GM12878 (cell line): ENCODE results near the gene DIP2C. TPM values are rescaled to one million over a fixed set of nuclear protein-coding genes. Genes with fewer than 3 reads are reported as not detected.

Experiments used
- ATAC-seq: fragments of 200-7000 bp; cut with Tn5 transposase; 3 replicates; pipeline ENCODE4 v1.9.1; 2020; ENCODE audit warnings: mild to moderate bottlenecking, moderate library complexity
- BruUV-seq: library from RNA; stranded (reverse); fragments of 400-500 nt; replicated peaks from 2 replicates; lab custom pipeline; 2021; lab: Mats Ljungman, UMichigan
- CTCF ChIA-PET: fragments of 300-600 bp; sonication (Branson Sonifier 250); formaldehyde crosslinking; extraction: SDS; loops from one replicate; lab custom pipeline; 2021; ENCODE audit warnings: inconsistent platforms; lab: Yijun Ruan, JAX
- POLR2A ChIA-PET: fragments of 350-600 bp; formaldehyde crosslinking; extraction: SDS; loops from one replicate; lab custom pipeline; 2021; ENCODE audit warnings: inconsistent platforms; lab: Charles Lee
- RAD21 ChIA-PET: fragments of 300-600 bp; sonication (Branson Sonifier 250); formaldehyde crosslinking; loops from one replicate; lab custom pipeline; 2023; ENCODE audit warnings: antibody characterized with exemption; ENCODE audit not compliant: unreplicated experiment; lab: Charles Lee
- SMC1A ChIA-PET: fragments of 300-600 bp; sonication (Branson Sonifier 250); formaldehyde crosslinking; loops from one replicate; lab custom pipeline; 2023; ENCODE audit not compliant: unreplicated experiment, uncharacterized antibody; lab: Charles Lee
- DNase-seq: peaks from one replicate; pipeline ENCODE4 v3.0.0-alpha.2; 2011; ENCODE audit warnings: low read depth, low spot score
- FAIRE-seq: peaks from 3 replicates; lab custom pipeline; 2011; peaks lifted over from hg19 to GRCh38; lab: Jason Lieb, UNC
- H2AFZ ChIP-seq: 2 replicates; pipeline ENCODE4 v1.6.0; 2011; ENCODE audit warnings: low read depth, low read length, control low read depth; ENCODE audit not compliant: control insufficient read depth
- H3K27ac ChIP-seq: 2 replicates; pipeline ENCODE4 v1.5.1; 2011; ENCODE audit warnings: control low read depth; ENCODE audit not compliant: control insufficient read depth, insufficient read depth
- H3K27me3 ChIP-seq, 2 experiments: replicated peaks in 1 of 2; 2 replicates each; pipeline versions ENCODE4 v1.6.0 to v1.6.1; 2011; ENCODE audit warnings: low read length in 1 of 2; ENCODE audit not compliant: control insufficient read depth in 2 of 2, insufficient read depth in 2 of 2
- H3K36me3 ChIP-seq, 2 experiments: 2 replicates each; pipeline ENCODE4 v1.5.1; 2011; ENCODE audit warnings: low read length in 1 of 2; ENCODE audit not compliant: control insufficient read depth in 2 of 2, insufficient read depth in 2 of 2
- H3K4me1 ChIP-seq: 2 replicates; pipeline ENCODE4 v1.6.1; 2011; ENCODE audit warnings: mild to moderate bottlenecking, low read length, moderate library complexity, mixed read lengths; ENCODE audit not compliant: control insufficient read depth, insufficient read depth
- H3K4me2 ChIP-seq: 2 replicates; pipeline ENCODE4 v1.6.0; 2011; ENCODE audit warnings: control low read depth; ENCODE audit not compliant: control insufficient read depth, insufficient read depth
- H3K4me3 ChIP-seq: fragments of 200-600 bp; sonication (generic); 2 replicates; pipeline ENCODE4 v1.5.1; 2016
- H3K79me2 ChIP-seq: 2 replicates; pipeline ENCODE4 v1.6.0; 2011; ENCODE audit warnings: low read length; ENCODE audit not compliant: control insufficient read depth, insufficient read depth
- H3K9ac ChIP-seq: 2 replicates; pipeline ENCODE4 v1.8.0; 2011; ENCODE audit warnings: low read length, control low read depth, mixed read lengths; ENCODE audit not compliant: control insufficient read depth, insufficient read depth
- H3K9me3 ChIP-seq: replicated peaks from 3 replicates; pipeline ENCODE4 v1.5.1; 2011; ENCODE audit warnings: mild to moderate bottlenecking, low read length; ENCODE audit not compliant: control insufficient read depth, insufficient read depth
- H4K20me1 ChIP-seq: 2 replicates; pipeline ENCODE4 v1.6.0; 2011; ENCODE audit not compliant: control insufficient read depth, insufficient read depth
- ASH2L ChIP-seq: fragments of 300-600, 200-600 bp; sonication (generic); IDR thresholded peaks from 2 replicates; pipeline ENCODE4 v1.6.1; 2017; ENCODE audit warnings: low read depth, mild to moderate bottlenecking, borderline replicate concordance
- CBX3 ChIP-seq: fragments of 200-600 bp; sonication (generic); IDR thresholded peaks from 2 replicates; pipeline ENCODE4 v1.6.1; 2016; ENCODE audit warnings: low read depth, borderline replicate concordance
- MYB ChIP-seq: fragments of 150-350 bp; IDR thresholded peaks from 2 replicates; pipeline ENCODE4 v1.6.1; 2014; ENCODE audit warnings: mild to moderate bottlenecking, low read depth, low read length, borderline replicate concordance
- NBN ChIP-seq: fragments of 450-650 bp; IDR thresholded peaks from 2 replicates; pipeline ENCODE4 v1.6.1; 2016
- RB1 ChIP-seq: fragments of 450-650 bp; formaldehyde crosslinking; IDR thresholded peaks from 2 replicates; pipeline ENCODE4 v1.6.1; 2017; ENCODE audit warnings: mild to moderate bottlenecking, borderline replicate concordance
- RELA ChIP-seq: fragments of 450-650 bp; IDR thresholded peaks from 2 replicates; pipeline ENCODE4 v1.8.0; 2014; ENCODE audit warnings: borderline replicate concordance; ENCODE audit not compliant: partially characterized antibody
- RUNX3 ChIP-seq: IDR thresholded peaks from 2 replicates; pipeline ENCODE4 v1.6.1; 2012; ENCODE audit warnings: low read length, inconsistent platforms
- SIN3A ChIP-seq: IDR thresholded peaks from 2 replicates; pipeline ENCODE4 v1.6.1; 2012; ENCODE audit warnings: low read depth, low read length, improper control_type of control experiment
- STAT1 ChIP-seq: fragments of 450-650 bp; conservative IDR thresholded peaks from 2 replicates; pipeline ENCODE4 v1.6.1; 2014; ENCODE audit warnings: antibody characterized with exemption, mild to moderate bottlenecking
- SUPT20H ChIP-seq: IDR thresholded peaks from 2 replicates; pipeline ENCODE4 v1.6.1; 2011; ENCODE audit warnings: low read depth, mild to moderate bottlenecking, low read length, moderate library complexity, borderline replicate concordance; ENCODE audit not compliant: control insufficient read depth
- TCF7 ChIP-seq: IDR thresholded peaks from 2 replicates; pipeline ENCODE4 v1.6.1; 2014; ENCODE audit warnings: antibody characterized with exemption, borderline replicate concordance
- ZNF274 ChIP-seq: IDR thresholded peaks from one replicate; pipeline ENCODE4 v1.8.0; 2011; ENCODE audit not compliant: insufficient read length, insufficient read depth
- WGBS: methylation state at CpG from one replicate; pipeline ENCODE4 v1.1.6; 2016; ENCODE audit warnings: low lambda C conversion rate; ENCODE audit not compliant: insufficient replicate concordance, insufficient coverage; ENCODE audit errors: missing lambda C conversion rate; 5-methylcytosine and 5-hydroxymethylcytosine counted together
- in situ Hi-C: fragments of 300-500 bp; cut with MboI; formaldehyde crosslinking; loops from 9 replicates; pipeline ENCODE4 v1.14.3; 2018; ENCODE audit warnings: mixed read lengths
- intact Hi-C: fragments of 100-400 bp; cut with micrococcal nuclease; formaldehyde crosslinking; loops from one replicate; pipeline ENCODE4 v1.14.2; 2022; ENCODE audit not compliant: unreplicated experiment
- polyA plus RNA-seq, 11 experiments: library from polyadenylated mRNA; depleted of rRNA in 4 of 11; unstranded in 6 of 11; stranded (reverse) in 5 of 11; fragments of >200 nt; fragmentation: Nextera tagmentation in 4 of 11; fragmentation: Illumina TruSeq in 1 of 11; extraction: Ambion mirVana in 4 of 11; extraction: Trizol in 1 of 11; gene quantifications; 1 replicate in 1 of 11; 2 replicates in 10 of 11; pipeline versions ENCODE4 v1.2.1 to v1.2.3, GENCODE V29; 2011 to 2016; ENCODE audit warnings: inconsistent platforms in 2 of 11, missing spikeins in 2 of 11, low read depth in 1 of 11
- total RNA-seq, 4 experiments: library from RNA; depleted of rRNA in 3 of 4; stranded (reverse); fragments of >200 nt in 3 of 4; fragmentation: Illumina TruSeq in 1 of 4; extraction: Trizol in 1 of 4; gene quantifications; 2 replicates each; pipeline versions ENCODE4 v1.2.1 to v1.2.3, GENCODE V29; 2013 to 2021
- TF ChIP-seq, protein P1 (sequence below): fragments of 450-650 bp; IDR thresholded peaks from 2 replicates; pipeline ENCODE4 v1.6.1; 2017; ENCODE audit warnings: mild to moderate bottlenecking
- TF ChIP-seq, protein P2 (sequence below): fragments of 450-650 bp; IDR thresholded peaks from 2 replicates; pipeline ENCODE4 v1.6.1; 2016; ENCODE audit warnings: mild to moderate bottlenecking, moderate library complexity, borderline replicate concordance
- TF ChIP-seq, protein P3 (sequence below): fragments of 450-650 bp; IDR thresholded peaks from 2 replicates; pipeline ENCODE4 v1.6.1; 2017; ENCODE audit warnings: borderline replicate concordance

Gene DIP2C
- total and polyA plus RNA-seq, 10 of the 15 experiments (the other 5 are each of a cell fraction or from before 2014, with no cell fraction given): 0.01 to 0.10 (median 0.06) TPM

DNA sequence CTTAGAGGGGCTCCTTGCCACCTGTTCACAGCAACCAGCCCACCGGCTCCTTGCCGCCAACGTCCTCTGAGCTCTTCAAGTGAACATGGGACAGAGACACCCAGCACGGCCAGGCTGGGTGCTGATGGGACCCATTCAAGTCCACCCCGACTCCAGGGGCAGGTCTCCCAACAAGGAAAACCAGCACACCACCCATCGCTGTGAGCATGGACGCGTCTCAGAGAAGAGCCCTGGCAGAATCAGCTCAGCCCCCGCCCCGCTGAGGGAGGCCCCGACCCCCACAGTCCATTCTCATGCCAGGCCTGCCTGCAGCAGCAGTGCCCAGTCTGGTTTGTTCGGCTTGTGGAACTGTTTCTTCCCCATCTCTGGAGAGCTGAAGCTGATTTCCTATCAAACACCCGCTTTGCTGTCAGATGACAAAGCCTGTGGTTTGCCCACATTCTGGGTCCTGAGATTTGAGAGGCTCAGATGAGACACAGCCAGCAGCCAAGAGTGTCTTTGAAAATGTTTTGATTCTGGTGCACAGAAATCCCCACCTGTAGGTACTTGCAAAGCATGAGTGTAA lies 337.6 kb downstream of the DIP2C start:
- Histone ChIP-seq H3K4me3 (no peak overlapping the region), H3K4me1 (no peaks in the 10 kb centered on the region), H3K36me3 (no peaks in the 10 kb centered on the region), H3K9me3 (no peaks in the 10 kb centered on the region), H3K4me2 (no peak overlapping the region), H3K9ac (no peak overlapping the region), H3K27me3 (no peaks in the 10 kb centered on the region; a peak in 1 of 4 replicates), H4K20me1 (no peaks in the 10 kb centered on the region), H3K79me2 (no peaks in the 10 kb centered on the region), H2AFZ (no peak overlapping the region), H3K27ac (no peak overlapping the region)
- in situ Hi-C loops: no loop called here
- SMC1A ChIA-PET: no interaction called here
- DNase-seq (no peak), ATAC-seq (no peak), FAIRE-seq (no peak)
- BruUV-seq: no TSS peak
- TF ChIP-seq SUPT20H (no peak), RELA (no peak), STAT1 (no peak), ASH2L (no peak), ZNF274 (no peak), CBX3 (no peak), MYB (no peak), SIN3A (no peak), TCF7 (no peak), RB1 (no peak), RUNX3 (no peak), NBN (no peak)
- TF ChIP-seq, protein P1, sequence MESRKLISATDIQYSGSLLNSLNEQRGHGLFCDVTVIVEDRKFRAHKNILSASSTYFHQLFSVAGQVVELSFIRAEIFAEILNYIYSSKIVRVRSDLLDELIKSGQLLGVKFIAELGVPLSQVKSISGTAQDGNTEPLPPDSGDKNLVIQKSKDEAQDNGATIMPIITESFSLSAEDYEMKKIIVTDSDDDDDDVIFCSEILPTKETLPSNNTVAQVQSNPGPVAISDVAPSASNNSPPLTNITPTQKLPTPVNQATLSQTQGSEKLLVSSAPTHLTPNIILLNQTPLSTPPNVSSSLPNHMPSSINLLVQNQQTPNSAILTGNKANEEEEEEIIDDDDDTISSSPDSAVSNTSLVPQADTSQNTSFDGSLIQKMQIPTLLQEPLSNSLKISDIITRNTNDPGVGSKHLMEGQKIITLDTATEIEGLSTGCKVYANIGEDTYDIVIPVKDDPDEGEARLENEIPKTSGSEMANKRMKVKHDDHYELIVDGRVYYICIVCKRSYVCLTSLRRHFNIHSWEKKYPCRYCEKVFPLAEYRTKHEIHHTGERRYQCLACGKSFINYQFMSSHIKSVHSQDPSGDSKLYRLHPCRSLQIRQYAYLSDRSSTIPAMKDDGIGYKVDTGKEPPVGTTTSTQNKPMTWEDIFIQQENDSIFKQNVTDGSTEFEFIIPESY: no peak
- TF ChIP-seq, protein P2, sequence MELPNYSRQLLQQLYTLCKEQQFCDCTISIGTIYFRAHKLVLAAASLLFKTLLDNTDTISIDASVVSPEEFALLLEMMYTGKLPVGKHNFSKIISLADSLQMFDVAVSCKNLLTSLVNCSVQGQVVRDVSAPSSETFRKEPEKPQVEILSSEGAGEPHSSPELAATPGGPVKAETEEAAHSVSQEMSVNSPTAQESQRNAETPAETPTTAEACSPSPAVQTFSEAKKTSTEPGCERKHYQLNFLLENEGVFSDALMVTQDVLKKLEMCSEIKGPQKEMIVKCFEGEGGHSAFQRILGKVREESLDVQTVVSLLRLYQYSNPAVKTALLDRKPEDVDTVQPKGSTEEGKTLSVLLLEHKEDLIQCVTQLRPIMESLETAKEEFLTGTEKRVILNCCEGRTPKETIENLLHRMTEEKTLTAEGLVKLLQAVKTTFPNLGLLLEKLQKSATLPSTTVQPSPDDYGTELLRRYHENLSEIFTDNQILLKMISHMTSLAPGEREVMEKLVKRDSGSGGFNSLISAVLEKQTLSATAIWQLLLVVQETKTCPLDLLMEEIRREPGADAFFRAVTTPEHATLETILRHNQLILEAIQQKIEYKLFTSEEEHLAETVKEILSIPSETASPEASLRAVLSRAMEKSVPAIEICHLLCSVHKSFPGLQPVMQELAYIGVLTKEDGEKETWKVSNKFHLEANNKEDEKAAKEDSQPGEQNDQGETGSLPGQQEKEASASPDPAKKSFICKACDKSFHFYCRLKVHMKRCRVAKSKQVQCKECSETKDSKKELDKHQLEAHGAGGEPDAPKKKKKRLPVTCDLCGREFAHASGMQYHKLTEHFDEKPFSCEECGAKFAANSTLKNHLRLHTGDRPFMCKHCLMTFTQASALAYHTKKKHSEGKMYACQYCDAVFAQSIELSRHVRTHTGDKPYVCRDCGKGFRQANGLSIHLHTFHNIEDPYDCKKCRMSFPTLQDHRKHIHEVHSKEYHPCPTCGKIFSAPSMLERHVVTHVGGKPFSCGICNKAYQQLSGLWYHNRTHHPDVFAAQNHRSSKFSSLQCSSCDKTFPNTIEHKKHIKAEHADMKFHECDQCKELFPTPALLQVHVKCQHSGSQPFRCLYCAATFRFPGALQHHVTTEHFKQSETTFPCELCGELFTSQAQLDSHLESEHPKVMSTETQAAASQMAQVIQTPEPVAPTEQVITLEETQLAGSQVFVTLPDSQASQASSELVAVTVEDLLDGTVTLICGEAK: no peak
- TF ChIP-seq, protein P3, sequence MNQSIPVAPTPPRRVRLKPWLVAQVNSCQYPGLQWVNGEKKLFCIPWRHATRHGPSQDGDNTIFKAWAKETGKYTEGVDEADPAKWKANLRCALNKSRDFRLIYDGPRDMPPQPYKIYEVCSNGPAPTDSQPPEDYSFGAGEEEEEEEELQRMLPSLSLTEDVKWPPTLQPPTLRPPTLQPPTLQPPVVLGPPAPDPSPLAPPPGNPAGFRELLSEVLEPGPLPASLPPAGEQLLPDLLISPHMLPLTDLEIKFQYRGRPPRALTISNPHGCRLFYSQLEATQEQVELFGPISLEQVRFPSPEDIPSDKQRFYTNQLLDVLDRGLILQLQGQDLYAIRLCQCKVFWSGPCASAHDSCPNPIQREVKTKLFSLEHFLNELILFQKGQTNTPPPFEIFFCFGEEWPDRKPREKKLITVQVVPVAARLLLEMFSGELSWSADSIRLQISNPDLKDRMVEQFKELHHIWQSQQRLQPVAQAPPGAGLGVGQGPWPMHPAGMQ: no peak
- 64% methylated on average over 13 of the region's 13 CpGs for WGBS
- RAD21 ChIA-PET: no interaction called here
- POLR2A ChIA-PET: no interaction called here
- CTCF ChIA-PET: no interaction called here
- intact Hi-C loops: no loop called here
